Activated CD4-positive, alpha-beta T cell treated with anti-CD3 and anti-CD28 coated beads for 24 hours (primary cell): ENCODE data around the gene E2F4.

Experiments used
- DNase-seq, 2 donors: peaks; one replicate each; pipeline ENCODE4 v3.0.0-alpha.2; 2020; ENCODE audit warnings: low read depth in 2 of 2

Gene E2F4

GRCh38 chr16:67191995-67192681, at the start of gene E2F4:
Gene E2F4, plus strand, starts transcription at chr16:67192155. Its CDS starts 73 bp downstream, at chr16:67192228.
- DNase-seq = peak; percentile 78 to 82

GRCh38 chr16:67142342-67142741, 49.6 kb upstream of the E2F4 start:
- DNase-seq = no peak

DNA sequence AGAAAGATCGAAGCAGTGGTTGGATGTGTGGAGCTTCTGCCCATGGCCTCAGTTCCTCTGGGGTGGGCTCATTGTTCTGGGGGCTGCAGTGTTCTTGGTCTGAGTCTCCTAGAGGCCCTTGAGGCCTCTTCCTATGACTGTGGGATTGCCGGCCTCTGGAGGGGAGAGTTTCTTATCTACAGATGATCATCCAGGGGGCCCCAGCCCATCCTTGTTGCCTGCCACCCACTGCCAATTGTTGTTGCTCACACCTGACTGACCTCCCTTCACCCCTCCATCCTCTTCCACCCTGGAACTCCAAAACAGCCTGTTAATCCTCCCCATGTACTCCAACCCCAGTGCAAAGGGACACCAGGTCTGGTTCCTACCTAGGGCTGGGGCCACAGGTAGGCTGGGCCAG, 47.0 kb upstream of the E2F4 start:
- no peak for DNase-seq

DNA sequence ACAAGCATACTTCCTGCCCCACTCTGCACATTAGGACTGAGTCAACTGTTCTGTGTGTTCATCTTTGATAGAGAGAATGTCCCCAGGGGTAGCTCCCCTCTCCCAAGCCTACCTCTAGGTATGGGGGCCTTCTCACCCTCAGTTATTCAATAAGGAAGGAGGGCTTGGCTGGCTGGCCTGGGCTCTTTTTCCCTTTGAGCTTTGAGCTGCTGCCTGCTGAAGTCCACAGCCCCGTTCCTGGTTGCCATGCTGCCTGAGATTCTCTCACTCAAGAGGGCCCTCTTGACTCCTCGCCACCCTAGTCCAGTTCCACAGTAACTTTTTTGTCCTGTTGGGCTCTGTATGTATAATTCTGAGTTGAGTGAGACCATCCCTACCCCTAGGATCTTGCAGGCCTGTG, 46.2 kb upstream of the E2F4 start:
- no peak for DNase-seq

GRCh38 chr16:67146523-67147357, 45.2 kb upstream of the E2F4 start:
- DNase-seq = no peak

GRCh38 chr16:67147437-67148140, 44.4 kb upstream of the E2F4 start:
- no peak for DNase-seq

- DNase-seq = no peak
These were observed 43.7 kb upstream of the E2F4 start for GRCh38 chr16:67148221-67148620.

DNA sequence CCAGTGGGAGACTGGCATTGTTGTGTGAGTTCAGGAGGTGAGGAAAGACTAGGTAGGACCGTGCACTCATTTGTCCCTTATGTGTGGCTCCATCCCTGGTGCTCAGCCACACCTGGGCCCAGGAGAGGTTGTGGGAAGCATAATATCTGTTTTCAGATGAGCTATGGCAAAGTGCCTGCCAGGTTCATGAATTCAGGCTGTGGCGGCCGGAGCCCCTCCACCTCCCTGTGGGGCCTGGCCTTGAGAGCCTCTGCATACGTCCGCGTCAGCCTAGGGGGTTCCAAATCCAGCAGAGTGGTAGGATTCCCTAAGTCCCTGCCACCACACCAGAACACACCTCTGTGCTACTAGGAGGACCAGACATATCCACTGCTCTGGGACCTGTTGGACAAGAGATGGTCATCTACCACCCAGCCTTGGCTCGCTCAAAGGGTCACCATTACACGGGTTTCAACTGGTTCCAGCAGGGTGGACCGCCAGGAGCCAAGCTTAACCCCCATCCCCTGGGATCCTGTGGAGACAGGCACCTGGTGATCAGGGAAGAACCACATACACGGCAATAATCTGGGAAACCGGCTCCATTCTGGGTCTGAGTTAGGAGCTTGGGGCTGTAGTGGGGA, 43.2 kb upstream of the E2F4 start:
- no peak for DNase-seq

DNA sequence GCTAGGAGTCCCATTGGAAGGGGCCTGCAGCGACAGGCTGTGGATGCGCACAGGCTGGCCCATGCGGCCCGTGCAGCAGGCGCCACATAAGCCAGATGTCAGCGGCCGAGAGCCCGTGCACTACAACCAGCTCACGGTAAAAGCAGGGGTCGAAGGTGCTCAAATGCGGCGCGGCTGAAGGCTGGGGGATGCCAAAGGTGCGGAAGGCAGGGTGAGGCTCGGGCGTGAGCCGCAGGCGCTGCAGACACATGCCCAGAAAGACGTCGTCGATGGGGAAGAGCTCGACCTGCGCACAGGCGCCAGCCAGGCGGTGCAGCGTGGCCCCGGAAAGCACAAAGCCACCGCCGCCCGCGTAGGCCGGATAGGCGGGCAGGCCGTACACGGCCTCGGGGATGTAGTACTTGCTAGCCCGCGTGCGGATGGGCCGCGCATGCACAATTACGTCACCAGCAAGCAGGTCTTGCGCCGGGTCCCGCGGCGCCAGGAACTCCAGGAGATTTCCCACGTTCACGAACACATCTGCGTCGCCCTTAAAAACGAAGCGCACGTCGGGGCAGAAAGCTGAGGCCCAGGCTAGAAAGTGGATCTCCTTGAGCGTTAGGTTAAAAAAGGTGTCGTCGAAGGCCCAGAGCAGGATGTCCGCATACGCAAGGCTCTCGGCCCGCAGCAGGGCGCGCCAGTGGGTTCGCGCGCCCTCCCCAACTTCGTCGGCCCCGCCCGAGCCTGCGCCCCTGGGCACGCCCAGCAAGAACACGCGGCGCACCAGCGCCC, 42.5 kb upstream of the E2F4 start:
- no peak for DNase-seq

DNA sequence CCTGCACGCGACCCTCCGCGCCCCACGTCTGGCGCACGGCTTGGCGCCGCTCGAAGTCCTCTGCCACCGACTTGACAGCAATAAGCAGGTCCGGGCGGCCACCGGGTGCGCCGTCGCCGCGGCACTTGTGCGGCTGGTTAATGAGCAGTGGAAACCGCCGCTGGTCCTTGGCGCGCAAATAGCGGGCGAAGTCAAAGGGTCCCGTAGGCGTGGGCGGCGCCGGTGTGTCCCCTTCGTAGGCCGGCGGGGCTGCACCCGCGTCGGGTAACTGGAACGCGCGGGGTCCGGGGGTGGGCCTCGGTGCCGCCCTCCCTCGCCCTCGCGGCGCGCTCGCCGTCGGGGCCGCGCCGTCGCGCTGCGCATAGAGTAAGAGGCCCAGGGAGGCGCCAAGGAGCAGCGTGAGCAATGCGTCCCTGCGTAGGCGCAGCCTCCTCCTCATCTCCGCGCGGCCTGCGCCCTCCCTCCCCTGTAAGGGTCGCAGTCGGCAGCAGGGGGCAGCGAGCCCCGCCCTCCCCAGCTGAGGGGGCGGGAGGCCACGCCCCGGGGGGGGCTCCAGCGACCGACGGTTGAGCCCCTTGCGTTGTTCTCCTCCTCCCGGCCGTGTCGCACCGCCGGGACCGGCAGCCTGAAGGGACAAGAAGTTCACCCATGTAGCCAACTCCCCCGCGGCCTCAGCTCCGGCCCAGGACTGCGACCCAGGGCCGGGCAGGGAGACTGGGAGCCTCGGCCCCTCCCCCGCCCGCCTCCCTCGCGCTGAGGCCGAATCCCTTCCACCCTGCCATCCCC, 41.7 kb upstream of the E2F4 start:
- no peak for DNase-seq

- DNase-seq = no peak
These were observed 41.0 kb upstream of the E2F4 start, which contains the start of gene B3GNT9 for GRCh38 chr16:67150833-67151396. Gene B3GNT9, minus strand, starts transcription at chr16:67150998. Its CDS starts 513 bp downstream, at chr16:67150485.

DNA sequence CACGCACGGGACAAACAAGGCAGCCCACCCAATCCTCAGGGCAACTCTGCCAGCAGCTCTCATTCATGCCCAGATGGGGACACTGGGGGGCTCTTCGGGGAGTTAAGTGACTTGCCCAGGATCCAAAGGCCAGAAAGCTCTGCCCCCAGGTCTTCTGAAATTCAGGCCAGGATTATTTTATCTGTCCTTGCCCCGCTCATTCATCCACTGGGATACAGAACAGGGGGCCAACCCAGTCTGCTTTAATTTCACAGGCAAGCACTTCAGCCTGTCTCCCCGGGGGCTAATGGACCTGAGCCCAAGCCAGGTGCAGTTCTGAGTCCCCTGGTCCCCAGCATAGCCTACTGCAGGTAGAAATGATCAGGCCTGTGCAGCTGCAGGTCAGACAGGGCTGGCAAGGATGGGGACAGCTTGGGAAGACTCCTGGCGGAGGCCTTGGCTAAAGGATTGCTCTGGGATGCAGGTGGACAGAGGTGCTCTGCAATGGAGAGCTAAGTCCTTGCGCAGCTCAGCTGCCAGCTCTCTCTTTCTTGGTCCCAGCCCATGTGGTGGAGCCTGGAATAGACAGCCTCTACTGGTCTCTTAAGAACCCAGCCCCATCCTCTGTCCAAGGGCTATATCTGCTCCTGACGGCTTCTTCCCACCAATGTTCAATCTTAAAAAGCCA, 40.4 kb upstream of the E2F4 start:
- no peak for DNase-seq

DNA sequence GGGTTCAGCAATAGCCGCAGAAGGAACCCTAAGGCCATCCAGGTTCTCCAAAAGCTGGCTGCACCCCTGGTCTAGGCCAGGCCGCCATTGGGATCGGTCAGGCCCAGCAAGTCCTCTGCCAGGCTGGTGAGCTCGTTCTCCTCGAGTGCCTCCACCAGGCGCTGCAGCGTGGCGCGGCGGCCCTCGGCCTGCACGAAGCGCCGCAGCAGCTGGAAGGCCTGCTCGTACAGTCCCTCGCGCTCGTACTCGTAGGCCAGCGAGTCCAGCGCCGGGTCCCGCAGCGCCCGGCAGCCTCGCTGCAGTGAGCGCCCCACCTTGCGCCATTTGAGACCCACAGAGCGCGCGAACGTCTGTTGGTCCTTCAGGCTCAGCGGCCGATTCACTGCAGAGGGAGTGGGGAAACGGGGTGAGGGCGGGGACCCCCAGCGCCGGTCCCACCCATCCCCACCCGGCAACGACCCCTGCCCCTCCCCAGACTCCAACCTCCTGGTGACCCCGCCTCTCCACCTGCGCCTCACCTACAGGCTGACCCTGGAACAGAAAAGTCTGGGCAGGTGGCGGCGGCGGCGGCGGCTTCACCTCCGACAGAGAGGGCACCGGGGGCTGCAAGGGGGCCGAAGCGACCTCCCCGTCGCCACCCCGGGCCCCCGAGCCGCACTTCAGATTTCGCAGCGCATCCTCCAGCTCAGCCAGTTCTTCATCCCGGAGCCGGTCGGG, 37.2 kb upstream of the E2F4 start:
- no peak for DNase-seq

DNA sequence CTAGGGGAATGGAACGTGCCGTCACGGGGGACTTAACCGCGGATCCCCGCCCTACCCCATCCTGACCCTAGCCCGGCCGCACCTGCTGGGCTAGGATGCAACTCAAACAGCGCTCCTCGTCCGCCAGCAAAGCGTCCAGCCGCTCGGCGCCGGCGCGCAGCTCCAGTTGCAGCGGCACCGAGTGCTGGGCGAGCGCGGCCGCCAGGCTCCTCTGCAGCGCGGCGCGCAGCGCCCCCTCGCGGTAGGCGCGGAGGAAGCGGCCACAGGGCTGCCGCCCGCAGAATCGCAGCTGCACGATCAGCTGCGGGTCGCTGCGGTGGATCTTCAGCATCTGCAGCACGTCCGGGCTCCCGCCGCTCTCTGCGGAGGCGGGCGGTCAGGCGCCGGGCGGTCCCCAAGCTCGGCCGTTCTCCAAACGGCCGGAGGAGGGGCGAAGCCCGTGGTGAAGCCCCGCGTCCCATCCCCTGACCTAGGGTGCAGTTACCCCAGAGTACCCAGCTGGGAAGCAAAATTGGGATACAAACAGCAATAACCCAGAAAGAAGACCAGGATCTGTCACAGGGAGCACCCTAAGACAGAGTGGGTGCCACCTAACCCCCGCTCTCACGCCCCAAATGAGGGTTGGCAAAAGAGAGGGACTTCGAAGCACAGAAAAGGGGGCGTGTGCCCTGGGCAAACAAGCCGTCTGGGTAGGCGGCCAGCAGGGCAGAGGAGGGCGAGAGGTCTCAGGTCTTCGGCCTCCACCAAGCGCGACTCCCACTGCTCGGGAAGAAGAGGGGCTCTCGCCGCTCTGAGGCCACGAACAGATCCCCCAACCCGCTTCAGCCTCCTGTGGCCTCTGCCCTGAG, 36.4 kb upstream of the E2F4 start:
- peak; percentile 72 to 73 for DNase-seq

DNA sequence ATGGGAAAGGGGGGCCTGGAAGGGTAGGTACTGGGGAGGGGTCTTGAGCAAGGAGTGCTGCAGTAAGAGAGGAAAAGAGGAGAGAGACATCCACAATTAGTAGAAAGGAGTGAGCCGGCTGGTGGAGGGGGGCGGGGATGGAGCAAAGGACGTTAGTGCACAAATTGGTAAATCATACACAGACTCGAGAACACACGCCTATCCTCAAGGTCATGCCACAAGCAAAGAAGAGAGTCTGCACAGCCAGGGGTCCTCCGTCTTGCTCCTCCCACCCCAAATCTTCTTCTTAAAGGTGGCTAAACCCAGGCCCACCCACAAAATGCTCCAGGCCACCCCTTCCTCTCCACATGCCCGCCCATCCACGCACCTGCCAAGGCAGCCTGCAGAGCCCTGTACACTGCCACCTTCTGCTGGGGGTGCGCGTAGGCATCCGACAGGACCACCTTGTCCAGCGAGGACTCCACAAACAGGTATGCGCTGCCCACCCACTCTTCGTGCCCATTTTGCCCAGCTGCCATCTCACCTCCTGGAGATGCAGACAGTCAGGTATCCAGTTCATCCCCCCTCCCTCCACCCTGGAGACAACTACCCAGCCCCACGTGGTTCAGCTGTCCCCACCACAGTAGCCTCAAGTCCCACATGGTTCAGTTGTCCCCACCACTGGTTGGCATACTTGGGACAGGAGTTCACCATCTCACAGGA, 35.7 kb upstream of the E2F4 start:
- no peak for DNase-seq

GRCh38 chr16:67157106-67157748, 34.7 kb upstream of the E2F4 start:
- no peak for DNase-seq
